ENCODE measurements around the gene TOR1B.
A peak's percentile ranks its signal among the peaks of the same experiment; 100 is the strongest.

Gene TOR1B

DNA sequence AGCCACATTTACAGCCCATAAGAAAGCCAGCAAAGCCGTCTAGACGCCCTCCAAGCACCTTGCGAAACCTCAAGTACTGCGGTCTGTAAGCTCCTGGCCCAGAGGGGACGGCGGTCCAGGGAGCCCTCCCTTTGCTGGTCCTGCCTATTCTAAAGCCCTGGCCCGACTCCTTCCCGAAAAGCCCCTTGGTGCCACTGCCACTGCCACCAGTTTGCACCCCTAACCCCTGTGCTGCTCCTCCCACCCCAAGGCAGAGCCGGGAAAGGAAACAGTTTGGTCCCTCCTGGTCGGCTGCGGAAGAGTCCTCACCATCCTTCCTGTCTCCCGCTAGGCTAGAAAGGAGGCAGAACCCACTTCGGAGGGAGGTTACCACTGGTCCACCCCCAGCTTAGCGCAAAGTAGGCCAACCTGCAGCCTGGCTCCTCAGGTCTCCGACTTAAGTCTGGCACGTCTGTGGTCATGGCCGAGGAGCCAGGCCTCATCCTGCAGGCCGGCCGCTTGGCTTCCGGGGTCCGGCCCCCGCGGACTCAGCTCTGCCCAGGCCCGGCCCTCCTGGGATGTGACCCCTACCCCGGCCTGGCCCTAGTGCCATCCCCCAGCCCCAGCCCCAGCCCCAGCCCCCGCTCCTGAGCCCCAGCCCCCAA is 20.0 kb downstream of the TOR1B start:
- H3K27ac ChIP-seq (ENCODE audit: extremely low read depth, low read depth, low read length), result peak overlapping the region; percentile 49; the same call in 1 of the 2 replicates
- no peaks in the 10 kb centered on the region for H3K4me1 ChIP-seq (ENCODE audit: control insufficient read depth, insufficient read depth, low read length)
- H3K9me3 ChIP-seq (ENCODE audit: control insufficient read depth, insufficient read depth, low read depth, low read length), result no peaks in the 10 kb centered on the region
- POLR2A ChIA-PET, result interaction anchor here (1.0 to 6.5 kb wide), 4 partner anchors 10 to 870 kb away, joined by 3 to 36 read pairs (median 11); partner anchors contain the start of genes C9orf78, EXOSC2 and USP20
- CTCF ChIA-PET, result no interaction called here
- peak overlapping the region; percentile 98 for H3K4me3 ChIP-seq (ENCODE audit: low read depth, low read length)
- H3K36me3 ChIP-seq (ENCODE audit: control insufficient read depth in 2 of 2, insufficient read depth in 1 of 2, low read length in 2 of 2), result peaks cover 34 to 50% of the 10 kb centered on the region in 2 experiments
- no peak for TF ChIP-seq GFI1B (tag by site-specific recombination; IDR thresholded peaks at IDR 0.05)
- TF ChIP-seq, protein P1, sequence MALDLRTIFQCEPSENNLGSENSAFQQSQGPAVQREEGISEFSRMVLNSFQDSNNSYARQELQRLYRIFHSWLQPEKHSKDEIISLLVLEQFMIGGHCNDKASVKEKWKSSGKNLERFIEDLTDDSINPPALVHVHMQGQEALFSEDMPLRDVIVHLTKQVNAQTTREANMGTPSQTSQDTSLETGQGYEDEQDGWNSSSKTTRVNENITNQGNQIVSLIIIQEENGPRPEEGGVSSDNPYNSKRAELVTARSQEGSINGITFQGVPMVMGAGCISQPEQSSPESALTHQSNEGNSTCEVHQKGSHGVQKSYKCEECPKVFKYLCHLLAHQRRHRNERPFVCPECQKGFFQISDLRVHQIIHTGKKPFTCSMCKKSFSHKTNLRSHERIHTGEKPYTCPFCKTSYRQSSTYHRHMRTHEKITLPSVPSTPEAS (tag by site-specific recombination; IDR thresholded peaks at IDR 0.05), result no peak
- TF ChIP-seq KLF10 (tag by site-specific recombination; IDR thresholded peaks at IDR 0.05), result no peak
- no peak for TF ChIP-seq ZNF433 (tag by site-specific recombination; IDR thresholded peaks at IDR 0.05; ENCODE audit: low read depth)
- no peak for TF ChIP-seq ZBTB1 (tag by site-specific recombination; IDR thresholded peaks at IDR 0.05)
- no peak for TF ChIP-seq ZNF596 (tag by site-specific recombination; IDR thresholded peaks at IDR 0.05)
- no peak for TF ChIP-seq GLI2 (tag by site-specific recombination; IDR thresholded peaks at IDR 0.05; ENCODE audit: borderline replicate concordance, low read depth)
- peak; percentile 76 for TF ChIP-seq ZNF600 (tag by site-specific recombination; IDR thresholded peaks at IDR 0.05)
- TF ChIP-seq ZNF514 (tag by site-specific recombination; IDR thresholded peaks at IDR 0.05), result no peak
- no peak for TF ChIP-seq ZFP41 (tag by site-specific recombination; IDR thresholded peaks at IDR 0.05; ENCODE audit: borderline replicate concordance)
- TF ChIP-seq WT1 (tag by site-specific recombination; IDR thresholded peaks at IDR 0.05), result 0 out of 2 replicates have a peak, but pooled peaks have one; percentile 18
- TF ChIP-seq ZNF221 (tag by site-specific recombination; IDR thresholded peaks at IDR 0.05; ENCODE audit: borderline replicate concordance), result no peak
- no peak for TF ChIP-seq REPIN1 (tag by site-specific recombination; IDR thresholded peaks at IDR 0.05; ENCODE audit: low read depth)
- TF ChIP-seq, protein P2, sequence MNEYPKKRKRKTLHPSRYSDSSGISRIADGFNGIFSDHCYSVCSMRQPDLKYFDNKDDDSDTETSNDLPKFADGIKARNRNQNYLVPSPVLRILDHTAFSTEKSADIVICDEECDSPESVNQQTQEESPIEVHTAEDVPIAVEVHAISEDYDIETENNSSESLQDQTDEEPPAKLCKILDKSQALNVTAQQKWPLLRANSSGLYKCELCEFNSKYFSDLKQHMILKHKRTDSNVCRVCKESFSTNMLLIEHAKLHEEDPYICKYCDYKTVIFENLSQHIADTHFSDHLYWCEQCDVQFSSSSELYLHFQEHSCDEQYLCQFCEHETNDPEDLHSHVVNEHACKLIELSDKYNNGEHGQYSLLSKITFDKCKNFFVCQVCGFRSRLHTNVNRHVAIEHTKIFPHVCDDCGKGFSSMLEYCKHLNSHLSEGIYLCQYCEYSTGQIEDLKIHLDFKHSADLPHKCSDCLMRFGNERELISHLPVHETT (tag by site-specific recombination; IDR thresholded peaks at IDR 0.05), result no peak
- no peak for TF ChIP-seq YY2 (tag by site-specific recombination; IDR thresholded peaks at IDR 0.05)
- no peak for TF ChIP-seq ZNF341 (tag by site-specific recombination; IDR thresholded peaks at IDR 0.05; ENCODE audit: low read depth)
- TF ChIP-seq, protein P3, sequence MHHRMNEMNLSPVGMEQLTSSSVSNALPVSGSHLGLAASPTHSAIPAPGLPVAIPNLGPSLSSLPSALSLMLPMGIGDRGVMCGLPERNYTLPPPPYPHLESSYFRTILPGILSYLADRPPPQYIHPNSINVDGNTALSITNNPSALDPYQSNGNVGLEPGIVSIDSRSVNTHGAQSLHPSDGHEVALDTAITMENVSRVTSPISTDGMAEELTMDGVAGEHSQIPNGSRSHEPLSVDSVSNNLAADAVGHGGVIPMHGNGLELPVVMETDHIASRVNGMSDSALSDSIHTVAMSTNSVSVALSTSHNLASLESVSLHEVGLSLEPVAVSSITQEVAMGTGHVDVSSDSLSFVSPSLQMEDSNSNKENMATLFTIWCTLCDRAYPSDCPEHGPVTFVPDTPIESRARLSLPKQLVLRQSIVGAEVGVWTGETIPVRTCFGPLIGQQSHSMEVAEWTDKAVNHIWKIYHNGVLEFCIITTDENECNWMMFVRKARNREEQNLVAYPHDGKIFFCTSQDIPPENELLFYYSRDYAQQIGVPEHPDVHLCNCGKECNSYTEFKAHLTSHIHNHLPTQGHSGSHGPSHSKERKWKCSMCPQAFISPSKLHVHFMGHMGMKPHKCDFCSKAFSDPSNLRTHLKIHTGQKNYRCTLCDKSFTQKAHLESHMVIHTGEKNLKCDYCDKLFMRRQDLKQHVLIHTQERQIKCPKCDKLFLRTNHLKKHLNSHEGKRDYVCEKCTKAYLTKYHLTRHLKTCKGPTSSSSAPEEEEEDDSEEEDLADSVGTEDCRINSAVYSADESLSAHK (tag by site-specific recombination; IDR thresholded peaks at IDR 0.05), result no peak
- peak; percentile 40; the same call in 1 of the 2 replicates for TF ChIP-seq GLIS2 (tag by site-specific recombination; IDR thresholded peaks at IDR 0.05)
- TF ChIP-seq, protein P4, sequence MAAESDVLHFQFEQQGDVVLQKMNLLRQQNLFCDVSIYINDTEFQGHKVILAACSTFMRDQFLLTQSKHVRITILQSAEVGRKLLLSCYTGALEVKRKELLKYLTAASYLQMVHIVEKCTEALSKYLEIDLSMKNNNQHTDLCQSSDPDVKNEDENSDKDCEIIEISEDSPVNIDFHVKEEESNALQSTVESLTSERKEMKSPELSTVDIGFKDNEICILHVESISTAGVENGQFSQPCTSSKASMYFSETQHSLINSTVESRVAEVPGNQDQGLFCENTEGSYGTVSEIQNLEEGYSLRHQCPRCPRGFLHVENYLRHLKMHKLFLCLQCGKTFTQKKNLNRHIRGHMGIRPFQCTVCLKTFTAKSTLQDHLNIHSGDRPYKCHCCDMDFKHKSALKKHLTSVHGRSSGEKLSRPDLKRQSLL (tag by site-specific recombination; IDR thresholded peaks at IDR 0.05), result no peak
- TF ChIP-seq ZNF184 (tag by site-specific recombination; IDR thresholded peaks at IDR 0.05), result no peak
- TF ChIP-seq ZNF404 (tag by site-specific recombination; IDR thresholded peaks at IDR 0.05), result no peak
- TF ChIP-seq SP3 (tag by site-specific recombination; IDR thresholded peaks at IDR 0.05), result peak; percentile 49; the same call in 1 of the 2 replicates
- TF ChIP-seq TRIM28 (IDR thresholded peaks at IDR 0.05; ENCODE audit: borderline replicate concordance, low read length), result no peak
- TF ChIP-seq ZNF629 (tag by site-specific recombination; IDR thresholded peaks at IDR 0.05), result no peak
- no peak for TF ChIP-seq ZNF423 (tag by site-specific recombination; IDR thresholded peaks at IDR 0.05)
- TF ChIP-seq, protein P5, sequence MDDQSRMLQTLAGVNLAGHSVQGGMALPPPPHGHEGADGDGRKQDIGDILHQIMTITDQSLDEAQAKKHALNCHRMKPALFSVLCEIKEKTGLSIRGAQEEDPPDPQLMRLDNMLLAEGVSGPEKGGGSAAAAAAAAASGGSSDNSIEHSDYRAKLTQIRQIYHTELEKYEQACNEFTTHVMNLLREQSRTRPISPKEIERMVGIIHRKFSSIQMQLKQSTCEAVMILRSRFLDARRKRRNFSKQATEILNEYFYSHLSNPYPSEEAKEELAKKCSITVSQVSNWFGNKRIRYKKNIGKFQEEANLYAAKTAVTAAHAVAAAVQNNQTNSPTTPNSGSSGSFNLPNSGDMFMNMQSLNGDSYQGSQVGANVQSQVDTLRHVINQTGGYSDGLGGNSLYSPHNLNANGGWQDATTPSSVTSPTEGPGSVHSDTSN (CRISPR knock-in tag; IDR thresholded peaks at IDR 0.05), result peak; percentile 73; the same call in 1 of the 2 replicates
- TF ChIP-seq ZNF548 (tag by site-specific recombination; IDR thresholded peaks at IDR 0.05), result no peak
- TF ChIP-seq, protein P6, sequence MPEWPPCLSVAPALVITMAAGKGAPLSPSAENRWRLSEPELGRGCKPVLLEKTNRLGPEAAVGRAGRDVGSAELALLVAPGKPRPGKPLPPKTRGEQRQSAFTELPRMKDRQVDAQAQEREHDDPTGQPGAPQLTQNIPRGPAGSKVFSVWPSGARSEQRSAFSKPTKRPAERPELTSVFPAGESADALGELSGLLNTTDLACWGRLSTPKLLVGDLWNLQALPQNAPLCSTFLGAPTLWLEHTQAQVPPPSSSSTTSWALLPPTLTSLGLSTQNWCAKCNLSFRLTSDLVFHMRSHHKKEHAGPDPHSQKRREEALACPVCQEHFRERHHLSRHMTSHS (tag by site-specific recombination; IDR thresholded peaks at IDR 0.05), result no peak
- TF ChIP-seq KLF16 (tag by site-specific recombination; IDR thresholded peaks at IDR 0.05), result no peak
- no peak for TF ChIP-seq ZNF155 (tag by site-specific recombination; IDR thresholded peaks at IDR 0.05)
- peak; percentile 24 for TF ChIP-seq ZNF335 (tag by site-specific recombination; conservative IDR thresholded peaks at IDR 0.05)
